ENCODE data around the gene ZNF621.
A peak's percentile ranks its signal among the peaks of the same experiment; 100 is the strongest.

Gene ZNF621

DNA sequence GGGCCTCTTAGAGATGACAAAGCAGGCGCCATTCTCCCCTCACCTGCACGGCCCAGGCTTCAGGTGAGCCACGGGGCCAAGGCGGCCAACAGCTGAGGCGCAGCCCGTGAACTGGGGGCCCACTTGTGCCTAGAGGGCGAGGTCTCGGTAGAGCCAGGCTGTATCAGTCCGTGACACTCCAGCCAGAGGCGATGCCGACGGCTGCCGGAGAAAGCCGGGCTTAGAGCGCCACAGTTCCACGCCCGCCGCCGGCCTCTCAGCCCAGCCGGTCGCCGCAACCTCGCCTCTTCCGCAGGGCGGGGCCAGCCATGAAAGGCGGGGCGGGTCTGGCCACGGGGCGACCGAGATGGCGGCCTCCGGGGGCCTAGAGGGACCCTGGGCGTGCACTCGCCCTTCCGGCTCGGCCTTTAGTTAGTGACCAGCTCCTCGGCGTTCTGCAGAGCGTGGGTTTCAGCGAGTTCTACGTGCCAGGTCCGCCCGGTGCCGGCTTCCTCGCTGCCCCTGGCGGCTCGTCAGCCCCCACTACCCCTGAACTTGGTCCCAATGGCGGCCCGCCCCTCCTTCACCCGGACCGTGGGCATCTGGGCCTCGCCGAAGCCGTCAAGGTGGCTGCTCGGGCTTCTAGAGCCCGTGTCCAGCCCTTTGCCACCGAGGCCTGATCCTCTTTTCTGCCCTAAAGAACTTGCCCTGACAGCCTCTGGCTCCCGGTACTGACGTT is at the start of gene ZNF621:
Gene ZNF621, plus strand, starts transcription at position 393 of the 718 bp plus-strand sequence. CDS start 881 bp downstream, outside the sequence.
- ATAC-seq = peak; percentile 99

GRCh38 chr3:40476478-40477470 is 48.0 kb upstream of the ZNF621 start, which contains the start of gene ZNF619:
Gene ZNF619, plus strand, starts transcription at chr3:40477122. Its CDS starts 858 bp downstream, at chr3:40477980.
- no peak for TF ChIP-seq OSR1 (CRISPR knock-in tag; IDR thresholded peaks at IDR 0.05)
- no peak for TF ChIP-seq TOX (CRISPR knock-in tag; IDR thresholded peaks at IDR 0.05; ENCODE audit: borderline replicate concordance)
- peak; percentile 96 for ATAC-seq

More for the DNA sequence above, at the start of gene ZNF621:
- no peak for TF ChIP-seq SNAI2 (CRISPR knock-in tag; IDR thresholded peaks at IDR 0.05)
- no peak for TF ChIP-seq RARB (CRISPR knock-in tag; IDR thresholded peaks at IDR 0.05)
- TF ChIP-seq ISL1 (CRISPR knock-in tag; IDR thresholded peaks at IDR 0.05) = no peak
- TF ChIP-seq ZFP3 (CRISPR knock-in tag; IDR thresholded peaks at IDR 0.05) = peak; percentile 54; the same call in 1 of the 2 replicates
- no peak for TF ChIP-seq ZNF565 (CRISPR knock-in tag; conservative IDR thresholded peaks at IDR 0.05; ENCODE audit: low read depth)
- no peak for TF ChIP-seq ZNF70 (CRISPR knock-in tag; IDR thresholded peaks at IDR 0.05)

GRCh38 chr3:40477666-40478065 is 47.1 kb upstream of the ZNF621 start:
- peak; percentile 30 for ATAC-seq
- no peak for TF ChIP-seq CSDC2 (CRISPR knock-in tag; IDR thresholded peaks at IDR 0.05)
- TF ChIP-seq, protein P1, sequence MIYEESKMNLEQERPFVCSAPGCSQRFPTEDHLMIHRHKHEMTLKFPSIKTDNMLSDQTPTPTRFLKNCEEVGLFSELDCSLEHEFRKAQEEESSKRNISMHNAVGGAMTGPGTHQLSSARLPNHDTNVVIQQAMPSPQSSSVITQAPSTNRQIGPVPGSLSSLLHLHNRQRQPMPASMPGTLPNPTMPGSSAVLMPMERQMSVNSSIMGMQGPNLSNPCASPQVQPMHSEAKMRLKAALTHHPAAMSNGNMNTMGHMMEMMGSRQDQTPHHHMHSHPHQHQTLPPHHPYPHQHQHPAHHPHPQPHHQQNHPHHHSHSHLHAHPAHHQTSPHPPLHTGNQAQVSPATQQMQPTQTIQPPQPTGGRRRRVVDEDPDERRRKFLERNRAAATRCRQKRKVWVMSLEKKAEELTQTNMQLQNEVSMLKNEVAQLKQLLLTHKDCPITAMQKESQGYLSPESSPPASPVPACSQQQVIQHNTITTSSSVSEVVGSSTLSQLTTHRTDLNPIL (CRISPR knock-in tag; IDR thresholded peaks at IDR 0.05; ENCODE audit: low read depth) = no peak
- TF ChIP-seq, protein P2, sequence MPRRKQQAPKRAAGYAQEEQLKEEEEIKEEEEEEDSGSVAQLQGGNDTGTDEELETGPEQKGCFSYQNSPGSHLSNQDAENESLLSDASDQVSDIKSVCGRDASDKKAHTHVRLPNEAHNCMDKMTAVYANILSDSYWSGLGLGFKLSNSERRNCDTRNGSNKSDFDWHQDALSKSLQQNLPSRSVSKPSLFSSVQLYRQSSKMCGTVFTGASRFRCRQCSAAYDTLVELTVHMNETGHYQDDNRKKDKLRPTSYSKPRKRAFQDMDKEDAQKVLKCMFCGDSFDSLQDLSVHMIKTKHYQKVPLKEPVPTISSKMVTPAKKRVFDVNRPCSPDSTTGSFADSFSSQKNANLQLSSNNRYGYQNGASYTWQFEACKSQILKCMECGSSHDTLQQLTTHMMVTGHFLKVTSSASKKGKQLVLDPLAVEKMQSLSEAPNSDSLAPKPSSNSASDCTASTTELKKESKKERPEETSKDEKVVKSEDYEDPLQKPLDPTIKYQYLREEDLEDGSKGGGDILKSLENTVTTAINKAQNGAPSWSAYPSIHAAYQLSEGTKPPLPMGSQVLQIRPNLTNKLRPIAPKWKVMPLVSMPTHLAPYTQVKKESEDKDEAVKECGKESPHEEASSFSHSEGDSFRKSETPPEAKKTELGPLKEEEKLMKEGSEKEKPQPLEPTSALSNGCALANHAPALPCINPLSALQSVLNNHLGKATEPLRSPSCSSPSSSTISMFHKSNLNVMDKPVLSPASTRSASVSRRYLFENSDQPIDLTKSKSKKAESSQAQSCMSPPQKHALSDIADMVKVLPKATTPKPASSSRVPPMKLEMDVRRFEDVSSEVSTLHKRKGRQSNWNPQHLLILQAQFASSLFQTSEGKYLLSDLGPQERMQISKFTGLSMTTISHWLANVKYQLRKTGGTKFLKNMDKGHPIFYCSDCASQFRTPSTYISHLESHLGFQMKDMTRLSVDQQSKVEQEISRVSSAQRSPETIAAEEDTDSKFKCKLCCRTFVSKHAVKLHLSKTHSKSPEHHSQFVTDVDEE (CRISPR knock-in tag; IDR thresholded peaks at IDR 0.05) = no peak
- no peak for TF ChIP-seq ARNTL (CRISPR knock-in tag; IDR thresholded peaks at IDR 0.05; ENCODE audit: borderline replicate concordance, low read depth)
- no peak for TF ChIP-seq ZC3H10 (CRISPR knock-in tag; IDR thresholded peaks at IDR 0.05)
- TF ChIP-seq ZFP3 (CRISPR knock-in tag; IDR thresholded peaks at IDR 0.05) = no peak
- no peak for TF ChIP-seq GLIS3 (CRISPR knock-in tag; IDR thresholded peaks at IDR 0.05)
- no peak for TF ChIP-seq ZNF8 (CRISPR knock-in tag; IDR thresholded peaks at IDR 0.05)
- no peak for TF ChIP-seq POU6F1 (CRISPR knock-in tag; IDR thresholded peaks at IDR 0.05; ENCODE audit: borderline replicate concordance, low read depth)
- TF ChIP-seq ZNF565 (CRISPR knock-in tag; conservative IDR thresholded peaks at IDR 0.05; ENCODE audit: low read depth) = no peak
- no peak for TF ChIP-seq ISL1 (CRISPR knock-in tag; IDR thresholded peaks at IDR 0.05)
- no peak for TF ChIP-seq OSR1 (CRISPR knock-in tag; IDR thresholded peaks at IDR 0.05)
- TF ChIP-seq RARB (CRISPR knock-in tag; IDR thresholded peaks at IDR 0.05) = no peak
- no peak for TF ChIP-seq SNAI2 (CRISPR knock-in tag; IDR thresholded peaks at IDR 0.05)
- TF ChIP-seq TCF4 (CRISPR knock-in tag; IDR thresholded peaks at IDR 0.05; ENCODE audit: borderline replicate concordance) = no peak
- TF ChIP-seq PPARA (CRISPR knock-in tag; IDR thresholded peaks at IDR 0.05; ENCODE audit: borderline replicate concordance) = no peak
- no peak for TF ChIP-seq ZNF70 (CRISPR knock-in tag; IDR thresholded peaks at IDR 0.05)
- TF ChIP-seq, protein P3, sequence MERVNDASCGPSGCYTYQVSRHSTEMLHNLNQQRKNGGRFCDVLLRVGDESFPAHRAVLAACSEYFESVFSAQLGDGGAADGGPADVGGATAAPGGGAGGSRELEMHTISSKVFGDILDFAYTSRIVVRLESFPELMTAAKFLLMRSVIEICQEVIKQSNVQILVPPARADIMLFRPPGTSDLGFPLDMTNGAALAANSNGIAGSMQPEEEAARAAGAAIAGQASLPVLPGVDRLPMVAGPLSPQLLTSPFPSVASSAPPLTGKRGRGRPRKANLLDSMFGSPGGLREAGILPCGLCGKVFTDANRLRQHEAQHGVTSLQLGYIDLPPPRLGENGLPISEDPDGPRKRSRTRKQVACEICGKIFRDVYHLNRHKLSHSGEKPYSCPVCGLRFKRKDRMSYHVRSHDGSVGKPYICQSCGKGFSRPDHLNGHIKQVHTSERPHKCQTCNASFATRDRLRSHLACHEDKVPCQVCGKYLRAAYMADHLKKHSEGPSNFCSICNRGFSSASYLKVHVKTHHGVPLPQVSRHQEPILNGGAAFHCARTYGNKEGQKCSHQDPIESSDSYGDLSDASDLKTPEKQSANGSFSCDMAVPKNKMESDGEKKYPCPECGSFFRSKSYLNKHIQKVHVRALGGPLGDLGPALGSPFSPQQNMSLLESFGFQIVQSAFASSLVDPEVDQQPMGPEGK (CRISPR knock-in tag; IDR thresholded peaks at IDR 0.05; ENCODE audit: borderline replicate concordance) = no peak
- TF ChIP-seq, protein P4, sequence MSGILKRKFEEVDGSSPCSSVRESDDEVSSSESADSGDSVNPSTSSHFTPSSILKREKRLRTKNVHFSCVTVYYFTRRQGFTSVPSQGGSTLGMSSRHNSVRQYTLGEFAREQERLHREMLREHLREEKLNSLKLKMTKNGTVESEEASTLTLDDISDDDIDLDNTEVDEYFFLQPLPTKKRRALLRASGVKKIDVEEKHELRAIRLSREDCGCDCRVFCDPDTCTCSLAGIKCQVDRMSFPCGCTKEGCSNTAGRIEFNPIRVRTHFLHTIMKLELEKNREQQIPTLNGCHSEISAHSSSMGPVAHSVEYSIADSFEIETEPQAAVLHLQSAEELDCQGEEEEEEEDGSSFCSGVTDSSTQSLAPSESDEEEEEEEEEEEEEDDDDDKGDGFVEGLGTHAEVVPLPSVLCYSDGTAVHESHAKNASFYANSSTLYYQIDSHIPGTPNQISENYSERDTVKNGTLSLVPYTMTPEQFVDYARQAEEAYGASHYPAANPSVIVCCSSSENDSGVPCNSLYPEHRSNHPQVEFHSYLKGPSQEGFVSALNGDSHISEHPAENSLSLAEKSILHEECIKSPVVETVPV (CRISPR knock-in tag; IDR thresholded peaks at IDR 0.05) = no peak
- TF ChIP-seq ZFP30 (CRISPR knock-in tag; IDR thresholded peaks at IDR 0.05) = no peak

All from SK-N-SH treated with all-trans-retinoic acid at 6 μM for 48 hours (cell line).